Osteoblast (primary cell): ENCODE results near the gene EFCAB6. TPM values are rescaled to one million over a fixed set of nuclear protein-coding genes. Genes with fewer than 3 reads are reported as not detected.

Experiments used
- DNase-seq: peaks from one replicate; pipeline ENCODE4 v3.0.0; 2011; ENCODE audit warnings: low spot score, mixed read lengths; ENCODE audit not compliant: insufficient read length; ENCODE audit errors: missing footprints
- H2AFZ ChIP-seq: 2 replicates; pipeline ENCODE4 v1.6.0; 2011; ENCODE audit warnings: mild to moderate bottlenecking, low read length
- H3K27ac ChIP-seq: 2 replicates; pipeline ENCODE4 v1.5.1; 2011; ENCODE audit warnings: mild to moderate bottlenecking, low read depth, low read length, moderate library complexity
- H3K27me3 ChIP-seq: 2 replicates; pipeline ENCODE4 v1.6.0; 2012; ENCODE audit warnings: mild to moderate bottlenecking, control low read depth, inconsistent platforms, low read length, moderate library complexity; ENCODE audit not compliant: insufficient read depth
- H3K36me3 ChIP-seq: 2 replicates; pipeline ENCODE4 v1.5.1; 2011; ENCODE audit warnings: mild to moderate bottlenecking, low read length, control low read depth, moderate library complexity; ENCODE audit not compliant: insufficient read depth
- H3K4me1 ChIP-seq: 2 replicates; pipeline ENCODE4 v1.5.1; 2011; ENCODE audit warnings: mild to moderate bottlenecking, low read length, control low read depth, moderate library complexity; ENCODE audit not compliant: insufficient read depth
- H3K4me2 ChIP-seq: 2 replicates; pipeline ENCODE4 v1.6.0; 2011; ENCODE audit warnings: mild to moderate bottlenecking, low read length; ENCODE audit not compliant: insufficient read depth
- H3K4me3 ChIP-seq: fragments of 200-600 bp; sonication (generic); 3 replicates; pipeline ENCODE4 v1.5.1; 2012; ENCODE audit warnings: mild to moderate bottlenecking, low read length, inconsistent platforms; ENCODE audit not compliant: insufficient read depth
- H3K79me2 ChIP-seq: 2 replicates; pipeline ENCODE4 v1.6.0; 2012; ENCODE audit warnings: mild to moderate bottlenecking, low read length, control low read depth, inconsistent platforms; ENCODE audit not compliant: insufficient read depth
- H3K9me3 ChIP-seq: 2 replicates; pipeline ENCODE4 v1.5.1; 2011; ENCODE audit warnings: low read depth, low read length, control low read depth
- H4K20me1 ChIP-seq: 2 replicates; pipeline ENCODE4 v1.6.0; 2012; ENCODE audit warnings: mild to moderate bottlenecking, low read length, control low read depth; ENCODE audit not compliant: insufficient read depth
- total RNA-seq: library from RNA; depleted of rRNA; stranded (reverse); fragments of >200 nt; gene quantifications from 2 replicates; pipeline ENCODE4 v1.2.3, GENCODE V29; 2012
- TF ChIP-seq, protein P1 (sequence below): IDR thresholded peaks from 2 replicates; pipeline ENCODE4 v1.5.1; 2011; ENCODE audit warnings: mild to moderate bottlenecking, low read depth, low read length, moderate library complexity; ENCODE audit errors: extremely low read depth

Gene EFCAB6
- total RNA-seq, 1 donor, result 1.8 TPM

DNA sequence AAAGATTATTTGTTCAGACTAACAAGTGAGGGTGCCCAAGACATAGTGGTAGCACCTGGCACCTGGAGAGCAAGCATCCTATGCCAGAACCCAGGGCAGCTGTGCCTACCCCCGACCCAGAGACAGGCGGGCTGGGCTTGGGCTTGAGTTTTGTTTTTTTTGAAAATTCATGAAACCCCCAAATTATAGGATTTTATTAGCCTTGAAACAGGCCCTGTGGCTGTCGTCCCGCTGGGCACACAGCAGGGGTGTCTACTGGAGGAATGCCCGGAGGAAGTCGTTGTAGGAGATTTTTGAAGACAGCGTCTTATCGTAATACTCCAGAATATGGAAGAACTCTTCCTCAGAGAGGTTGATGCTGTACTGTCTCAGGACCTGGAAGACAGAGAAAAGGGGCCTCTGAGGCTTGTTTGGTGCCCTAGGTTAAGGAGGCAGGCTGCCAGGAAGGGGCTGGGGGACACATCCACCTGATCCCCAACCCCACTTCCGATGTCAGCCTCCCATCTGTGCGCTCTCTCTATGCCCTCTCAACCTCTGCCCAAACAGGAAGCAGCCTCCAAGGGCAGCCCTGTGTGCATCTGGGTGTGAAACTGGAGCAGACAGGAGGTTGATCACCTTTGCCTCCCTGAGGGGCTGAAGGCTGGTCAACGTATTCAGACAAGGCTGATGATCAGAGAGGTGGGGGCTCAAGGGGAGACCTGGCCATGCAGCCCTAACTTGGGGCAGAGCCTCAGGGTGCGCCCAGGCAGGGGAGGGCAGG lies 283.3 kb downstream of the EFCAB6 start:
- Histone ChIP-seq H3K36me3 (no peaks in the 10 kb centered on the region), H4K20me1 (no peaks in the 10 kb centered on the region), H3K4me3 (no peak overlapping the region), H3K9me3 (no peaks in the 10 kb centered on the region), H2AFZ (no peak overlapping the region), H3K27me3 (no peaks in the 10 kb centered on the region), H3K79me2 (no peaks in the 10 kb centered on the region), H3K27ac (no peak overlapping the region), H3K4me2 (no peak overlapping the region), H3K4me1 (no peaks in the 10 kb centered on the region)
- no peak for DNase-seq
- TF ChIP-seq, protein P1, sequence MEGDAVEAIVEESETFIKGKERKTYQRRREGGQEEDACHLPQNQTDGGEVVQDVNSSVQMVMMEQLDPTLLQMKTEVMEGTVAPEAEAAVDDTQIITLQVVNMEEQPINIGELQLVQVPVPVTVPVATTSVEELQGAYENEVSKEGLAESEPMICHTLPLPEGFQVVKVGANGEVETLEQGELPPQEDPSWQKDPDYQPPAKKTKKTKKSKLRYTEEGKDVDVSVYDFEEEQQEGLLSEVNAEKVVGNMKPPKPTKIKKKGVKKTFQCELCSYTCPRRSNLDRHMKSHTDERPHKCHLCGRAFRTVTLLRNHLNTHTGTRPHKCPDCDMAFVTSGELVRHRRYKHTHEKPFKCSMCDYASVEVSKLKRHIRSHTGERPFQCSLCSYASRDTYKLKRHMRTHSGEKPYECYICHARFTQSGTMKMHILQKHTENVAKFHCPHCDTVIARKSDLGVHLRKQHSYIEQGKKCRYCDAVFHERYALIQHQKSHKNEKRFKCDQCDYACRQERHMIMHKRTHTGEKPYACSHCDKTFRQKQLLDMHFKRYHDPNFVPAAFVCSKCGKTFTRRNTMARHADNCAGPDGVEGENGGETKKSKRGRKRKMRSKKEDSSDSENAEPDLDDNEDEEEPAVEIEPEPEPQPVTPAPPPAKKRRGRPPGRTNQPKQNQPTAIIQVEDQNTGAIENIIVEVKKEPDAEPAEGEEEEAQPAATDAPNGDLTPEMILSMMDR, result no peak

DNA sequence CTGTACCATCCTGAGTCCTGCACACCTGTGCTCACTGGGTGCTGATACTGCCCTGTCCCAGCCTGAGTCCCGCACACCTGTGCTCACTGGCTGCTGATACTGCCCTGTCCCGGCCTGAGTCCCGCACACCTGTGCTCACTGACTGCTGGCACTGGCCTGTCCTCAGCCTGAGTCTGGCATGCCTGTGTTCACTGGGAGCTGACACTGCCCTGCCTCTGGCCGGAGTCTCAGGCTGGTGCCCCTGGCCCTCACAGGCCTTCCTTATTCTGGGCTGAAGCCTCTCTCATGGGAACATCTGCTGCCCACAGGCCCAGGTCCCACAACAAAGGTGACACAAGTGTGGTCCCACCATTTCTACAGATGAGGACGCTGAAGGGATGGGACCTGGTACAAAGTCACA lies 285.2 kb downstream of the EFCAB6 start:
- Histone ChIP-seq H2AFZ (no peak overlapping the region), H3K79me2 (no peaks in the 10 kb centered on the region), H3K4me1 (no peaks in the 10 kb centered on the region), H3K4me3 (no peak overlapping the region), H3K4me2 (no peak overlapping the region), H4K20me1 (no peaks in the 10 kb centered on the region), H3K36me3 (no peaks in the 10 kb centered on the region), H3K27me3 (no peaks in the 10 kb centered on the region), H3K27ac (no peak overlapping the region), H3K9me3 (no peaks in the 10 kb centered on the region)
- TF ChIP-seq, protein P1, result no peak
- DNase-seq, result no peak

DNA sequence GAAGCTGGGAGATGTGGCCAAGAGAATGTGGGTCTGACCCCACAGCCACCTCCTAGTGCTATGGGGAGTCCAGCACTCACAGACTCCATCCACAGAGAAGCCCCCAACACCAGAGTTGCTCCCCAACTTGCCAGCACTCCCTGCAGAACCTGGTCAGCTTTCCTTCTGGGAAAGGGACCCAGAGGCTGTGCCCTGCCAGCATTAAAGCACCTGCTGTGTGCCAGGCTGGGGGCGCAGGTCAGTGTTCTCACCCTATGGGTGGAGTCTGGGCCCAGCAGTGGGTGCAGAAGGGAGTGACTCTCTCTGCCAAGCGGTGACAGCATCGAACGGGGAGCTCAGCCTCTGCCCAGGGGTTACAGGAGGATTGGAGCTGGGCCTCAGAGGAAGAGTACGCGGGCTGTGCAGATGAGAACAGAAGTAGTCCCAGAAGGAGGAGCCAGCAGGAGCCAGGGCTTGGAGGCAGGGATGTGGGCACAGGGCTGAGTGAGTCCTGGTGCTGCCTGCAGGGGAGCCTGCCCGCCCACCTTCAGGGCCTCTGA lies 285.9 kb downstream of the EFCAB6 start:
- H3K27me3 ChIP-seq, result no peaks in the 10 kb centered on the region
- no peak overlapping the region for H2AFZ ChIP-seq
- H4K20me1 ChIP-seq, result no peaks in the 10 kb centered on the region
- H3K36me3 ChIP-seq, result no peaks in the 10 kb centered on the region
- no peaks in the 10 kb centered on the region for H3K4me1 ChIP-seq
- no peak overlapping the region for H3K27ac ChIP-seq
- no peaks in the 10 kb centered on the region for H3K79me2 ChIP-seq
- TF ChIP-seq, protein P1, result no peak
- no peaks in the 10 kb centered on the region for H3K9me3 ChIP-seq
- DNase-seq, result no peak
- no peak overlapping the region for H3K4me3 ChIP-seq
- H3K4me2 ChIP-seq, result no peak overlapping the region

DNA sequence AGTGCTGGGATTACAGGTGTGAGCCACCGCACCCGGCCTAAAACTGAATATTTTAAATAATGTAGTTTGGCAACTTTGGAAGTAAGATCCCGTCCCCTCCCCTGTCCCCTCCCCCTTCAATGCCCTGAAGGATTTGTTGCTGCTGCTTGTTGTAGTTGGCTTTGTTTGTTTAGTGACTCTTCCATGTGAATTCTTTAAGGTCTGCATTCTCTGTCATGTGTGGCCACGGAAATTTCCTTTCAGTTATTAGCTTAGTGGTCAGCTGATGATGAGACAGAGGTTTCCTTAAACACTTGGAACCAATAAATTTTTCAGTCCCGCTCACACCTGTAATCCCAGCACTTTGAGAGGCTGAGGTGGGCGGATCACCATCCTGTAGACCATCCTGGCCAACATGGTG lies 290.4 kb downstream of the EFCAB6 start:
- no peak overlapping the region for H2AFZ ChIP-seq
- no peaks in the 10 kb centered on the region for H3K27me3 ChIP-seq
- H3K4me2 ChIP-seq, result no peak overlapping the region
- DNase-seq, result no peak
- no peaks in the 10 kb centered on the region for H3K9me3 ChIP-seq
- no peak overlapping the region for H3K4me3 ChIP-seq
- H3K79me2 ChIP-seq, result no peaks in the 10 kb centered on the region
- H3K36me3 ChIP-seq, result no peaks in the 10 kb centered on the region
- H4K20me1 ChIP-seq, result no peaks in the 10 kb centered on the region
- H3K4me1 ChIP-seq, result no peaks in the 10 kb centered on the region
- TF ChIP-seq, protein P1, result no peak
- no peak overlapping the region for H3K27ac ChIP-seq
